ENCODE data around the gene SOS2.

DNA sequence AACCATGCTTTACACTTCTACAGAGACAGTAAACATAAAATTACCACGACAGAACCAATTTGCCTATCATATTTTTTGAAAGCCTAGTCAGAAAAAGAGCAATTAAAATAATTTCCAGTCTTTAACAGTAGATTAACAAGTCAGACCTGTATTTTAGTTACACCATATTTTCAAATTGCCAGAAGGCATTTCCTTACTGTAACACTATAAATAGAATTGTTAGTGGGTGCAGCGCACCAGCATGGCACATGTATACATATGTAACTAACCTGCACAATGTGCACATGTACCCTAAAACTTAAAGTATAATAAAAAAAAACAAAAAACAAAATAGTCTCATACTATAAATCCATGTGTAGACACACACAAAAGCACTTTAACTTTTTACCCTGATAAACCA lies 16.0 kb downstream of the SOS2 start:
- TF ChIP-seq, protein P1, sequence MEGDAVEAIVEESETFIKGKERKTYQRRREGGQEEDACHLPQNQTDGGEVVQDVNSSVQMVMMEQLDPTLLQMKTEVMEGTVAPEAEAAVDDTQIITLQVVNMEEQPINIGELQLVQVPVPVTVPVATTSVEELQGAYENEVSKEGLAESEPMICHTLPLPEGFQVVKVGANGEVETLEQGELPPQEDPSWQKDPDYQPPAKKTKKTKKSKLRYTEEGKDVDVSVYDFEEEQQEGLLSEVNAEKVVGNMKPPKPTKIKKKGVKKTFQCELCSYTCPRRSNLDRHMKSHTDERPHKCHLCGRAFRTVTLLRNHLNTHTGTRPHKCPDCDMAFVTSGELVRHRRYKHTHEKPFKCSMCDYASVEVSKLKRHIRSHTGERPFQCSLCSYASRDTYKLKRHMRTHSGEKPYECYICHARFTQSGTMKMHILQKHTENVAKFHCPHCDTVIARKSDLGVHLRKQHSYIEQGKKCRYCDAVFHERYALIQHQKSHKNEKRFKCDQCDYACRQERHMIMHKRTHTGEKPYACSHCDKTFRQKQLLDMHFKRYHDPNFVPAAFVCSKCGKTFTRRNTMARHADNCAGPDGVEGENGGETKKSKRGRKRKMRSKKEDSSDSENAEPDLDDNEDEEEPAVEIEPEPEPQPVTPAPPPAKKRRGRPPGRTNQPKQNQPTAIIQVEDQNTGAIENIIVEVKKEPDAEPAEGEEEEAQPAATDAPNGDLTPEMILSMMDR (optimal IDR thresholded peaks at IDR 0.05 in 1 of 3, IDR thresholded peaks at IDR 0.05 in 1 of 3, conservative IDR thresholded peaks at IDR 0.05 in 1 of 3; ENCODE audit: extremely low read depth in 1 of 3, insufficient read depth in 2 of 3, low read length in 3 of 3), result no peak
- TF ChIP-seq EZH2 (IDR thresholded peaks at IDR 0.05; ENCODE audit: low read length), result no peak

All from keratinocyte (primary cell).